HuH-7 (cell line): ENCODE results near the gene MGLL.
A peak's percentile ranks its signal among the peaks of the same experiment; 100 is the strongest.

Source experiments
- DNase-seq: peaks from one replicate; pipeline ENCODE4 v3.0.0; 2011; ENCODE audit warnings: low spot score

Gene MGLL

GRCh38 chr3:127834771-127835170 is 12.5 kb upstream of the MGLL start:
- no peak for DNase-seq

GRCh38 chr3:127833281-127834032 is 11.1 kb upstream of the MGLL start:
- DNase-seq: no peak

GRCh38 chr3:127831723-127832172 is 9.4 kb upstream of the MGLL start:
- DNase-seq: peak; percentile 86

GRCh38 chr3:127829537-127829936 is 7.2 kb upstream of the MGLL start:
- no peak for DNase-seq

- no peak for DNase-seq
These were observed 5.5 kb upstream of the MGLL start for GRCh38 chr3:127827808-127828207.

- no peak for DNase-seq
These were observed 3.4 kb upstream of the MGLL start for GRCh38 chr3:127825756-127826155.

GRCh38 chr3:127824151-127824825 is 2.0 kb upstream of the MGLL start:
- no peak for DNase-seq

- no peak for DNase-seq
These were observed 1.1 kb upstream of the MGLL start for GRCh38 chr3:127823426-127823857.

- DNase-seq: no peak
These were observed 539 bp upstream of the MGLL start for GRCh38 chr3:127822682-127823425.

GRCh38 chr3:127821394-127821793 is 921 bp downstream of the MGLL start:
- DNase-seq: no peak

GRCh38 chr3:127820826-127821313 is 1.4 kb downstream of the MGLL start:
- no peak for DNase-seq

- no peak for DNase-seq
These were observed 2.0 kb downstream of the MGLL start for GRCh38 chr3:127820221-127820825.

GRCh38 chr3:127819656-127820055 is 2.7 kb downstream of the MGLL start:
- DNase-seq: no peak

GRCh38 chr3:127819086-127819485 is 3.2 kb downstream of the MGLL start:
- no peak for DNase-seq

GRCh38 chr3:127817406-127817841 is 4.9 kb downstream of the MGLL start:
- peak; percentile 81 for DNase-seq

- no peak for DNase-seq
These were observed 5.4 kb downstream of the MGLL start for GRCh38 chr3:127816783-127817405.

GRCh38 chr3:127815641-127816605 is 6.4 kb downstream of the MGLL start:
- DNase-seq: no peak

GRCh38 chr3:127815001-127815400 is 7.3 kb downstream of the MGLL start:
- DNase-seq: no peak

GRCh38 chr3:127814325-127814781 is 8.0 kb downstream of the MGLL start:
- no peak for DNase-seq

- DNase-seq: no peak
These were observed 10.2 kb downstream of the MGLL start for GRCh38 chr3:127812151-127812550.
